SK-N-SH (cell line): ENCODE data around the gene CCDC71. TPM values are rescaled to one million over a fixed set of nuclear protein-coding genes. Genes with fewer than 3 reads are reported as not detected.
A peak's percentile ranks its signal among the peaks of the same experiment; 100 is the strongest.

Experiments used
- CTCF ChIA-PET: fragments of 300-600, 350-600 bp; formaldehyde crosslinking; extraction: SDS; loops from one replicate; lab custom pipeline; 2021; lab: Yijun Ruan, JAX
- POLR2A ChIA-PET: fragments of 350-600 bp; sonication (Branson Sonifier 250); formaldehyde crosslinking; extraction: SDS; loops from one replicate; lab custom pipeline; 2020; ENCODE audit warnings: antibody characterized with exemption, inconsistent platforms; lab: Yijun Ruan, JAX
- DNase-seq: peaks from one replicate; pipeline ENCODE4 v3.0.0; 2012
- H2AFZ ChIP-seq: fragments of 200-600 bp; sonication (generic); 2 replicates; pipeline ENCODE4 v1.8.1; 2016; ENCODE audit warnings: antibody characterized with exemption, mild to moderate bottlenecking, low read depth
- H3F3A ChIP-seq: fragments of 200-600 bp; sonication (generic); replicated peaks from 2 replicates; pipeline ENCODE3; 2016; ENCODE audit warnings: antibody characterized with exemption, mild to moderate bottlenecking; ENCODE audit not compliant: insufficient read depth
- H3K27ac ChIP-seq, 2 experiments: fragments of 200-500 bp in 1 of 2; fragments of 200-600 bp in 1 of 2; sonication (Bioruptor generic) in 1 of 2; sonication (generic), shearing (Covaris generic) in 1 of 2; 2 replicates each; pipeline versions ENCODE4 v1.5.1 to v1.6.1; 2014 to 2016; ENCODE audit warnings: low read depth in 2 of 2, inconsistent platforms in 1 of 2, low read length in 1 of 2, mild to moderate bottlenecking in 1 of 2, mixed read lengths in 1 of 2
- H3K27me3 ChIP-seq: fragments of 200-600 bp; sonication (generic), shearing (Covaris generic); 2 replicates; pipeline ENCODE4 v1.6.1; 2016; ENCODE audit warnings: mixed run types; ENCODE audit not compliant: insufficient read depth
- H3K36me3 ChIP-seq, 2 experiments: fragments of 200-500 bp in 1 of 2; fragments of 200-600 bp in 1 of 2; sonication (Bioruptor generic) in 1 of 2; sonication (generic) in 1 of 2; replicated peaks in 1 of 2; 2 replicates each; pipeline versions ENCODE3 to v1.5.1; 2014 to 2016; ENCODE audit warnings: low read length in 1 of 2, mild to moderate bottlenecking in 1 of 2; ENCODE audit not compliant: insufficient read depth in 2 of 2, control insufficient read depth in 1 of 2
- H3K4me1 ChIP-seq, 2 experiments: fragments of 200-500 bp in 1 of 2; fragments of 200-600 bp in 1 of 2; sonication (Bioruptor generic) in 1 of 2; sonication (generic), shearing (Covaris generic) in 1 of 2; 2 replicates each; pipeline versions ENCODE4 v1.5.1 to v1.6.1; 2014 to 2016; ENCODE audit warnings: low read depth in 1 of 2, low read length in 1 of 2, mixed run types in 1 of 2; ENCODE audit not compliant: insufficient read depth in 2 of 2, control insufficient read depth in 1 of 2
- H3K4me2 ChIP-seq: fragments of 200-600 bp; sonication (generic), shearing (Covaris generic); 2 replicates; pipeline ENCODE4 v1.6.1; 2017; ENCODE audit warnings: mixed run types
- H3K4me3 ChIP-seq, 2 experiments: fragments of 200-500 bp in 1 of 2; fragments of 200-600 bp in 1 of 2; sonication (Bioruptor generic) in 1 of 2; sonication (generic), shearing (Covaris generic) in 1 of 2; 2 replicates each; pipeline versions ENCODE4 v1.5.1 to v1.8.1; 2014 to 2016; ENCODE audit warnings: low read depth in 2 of 2, inconsistent platforms in 1 of 2, low read length in 1 of 2, mild to moderate bottlenecking in 1 of 2, mixed read lengths in 1 of 2, moderate library complexity in 1 of 2
- H3K79me2 ChIP-seq: fragments of 200-600 bp; sonication (generic); 2 replicates; pipeline ENCODE4 v1.8.1; 2017; ENCODE audit warnings: mild to moderate bottlenecking; ENCODE audit not compliant: insufficient read depth
- H3K9ac ChIP-seq: fragments of 200-600 bp; sonication (generic); 2 replicates; pipeline ENCODE4 v1.6.1; 2017; ENCODE audit warnings: mixed run types
- H3K9me2 ChIP-seq: fragments of 200-600 bp; sonication (generic); 2 replicates; pipeline ENCODE4 v1.6.1; 2017; ENCODE audit warnings: mixed run types
- H3K9me3 ChIP-seq: fragments of 200-600 bp; sonication (generic); 2 replicates; pipeline ENCODE4 v1.6.1; 2017; ENCODE audit warnings: mixed run types, mild to moderate bottlenecking, moderate library complexity
- H4K20me1 ChIP-seq: fragments of 200-600 bp; sonication (generic); 2 replicates; pipeline ENCODE4 v1.6.1; 2017; ENCODE audit warnings: mild to moderate bottlenecking, mixed run types; ENCODE audit not compliant: insufficient read depth
- CHD2 ChIP-seq: fragments of 150-350 bp; IDR thresholded peaks from 2 replicates; pipeline ENCODE4 v1.6.1; 2018; ENCODE audit warnings: low read length; ENCODE audit not compliant: partially characterized antibody
- CTCF ChIP-seq: fragments of 200-600 bp; sonication (generic); IDR thresholded peaks from 2 replicates; pipeline ENCODE4 v1.6.1; 2017; ENCODE audit warnings: antibody characterized with exemption, mild to moderate bottlenecking, moderate library complexity
- ELF1 ChIP-seq: IDR thresholded peaks from 2 replicates; pipeline ENCODE4 v1.4.0; 2012
- EP300 ChIP-seq, 2 experiments: IDR thresholded peaks; 2 replicates each; pipeline versions ENCODE4 v1.4.0 to v1.6.1; 2012; ENCODE audit warnings: borderline replicate concordance in 1 of 2, low read depth in 1 of 2, low read length in 1 of 2
- FOSL2 ChIP-seq: IDR thresholded peaks from 2 replicates; pipeline ENCODE4 v1.4.0; 2012; ENCODE audit warnings: low read depth, mild to moderate bottlenecking, moderate library complexity, borderline replicate concordance
- FOXJ3 ChIP-seq: sonication (generic); formaldehyde crosslinking; IDR thresholded peaks from 2 replicates; pipeline ENCODE4 v1.5.1; 2020; ENCODE audit warnings: mild to moderate bottlenecking, missing genetic modification reagents
- GABPA ChIP-seq: IDR thresholded peaks from 2 replicates; pipeline ENCODE4 v1.4.0; 2012; ENCODE audit warnings: low read depth, mild to moderate bottlenecking
- JUND ChIP-seq: IDR thresholded peaks from 2 replicates; pipeline ENCODE4 v1.4.0; 2012
- MAX ChIP-seq: IDR thresholded peaks from 2 replicates; pipeline ENCODE4 v1.4.0; 2012; ENCODE audit warnings: low read depth
- MEF2A ChIP-seq: IDR thresholded peaks from 2 replicates; pipeline ENCODE4 v1.4.0; 2012; ENCODE audit warnings: low read depth, borderline replicate concordance
- MXI1 ChIP-seq: IDR thresholded peaks from 2 replicates; pipeline ENCODE4 v1.6.1; 2012; ENCODE audit warnings: mild to moderate bottlenecking, low read depth, low read length, improper control_type of control experiment
- NFIC ChIP-seq: IDR thresholded peaks from 2 replicates; pipeline ENCODE4 v1.4.0; 2012; ENCODE audit warnings: borderline replicate concordance
- POLR2AphosphoS5 ChIP-seq: IDR thresholded peaks from 2 replicates; pipeline ENCODE4 v1.6.1; 2012; ENCODE audit warnings: low read depth, low read length
- RAD21 ChIP-seq: IDR thresholded peaks from 2 replicates; pipeline ENCODE4 v1.6.1; 2012; ENCODE audit warnings: mild to moderate bottlenecking, low read length
- RCOR1 ChIP-seq: fragments of 150-350 bp; IDR thresholded peaks from 2 replicates; pipeline ENCODE4 v1.6.1; 2017; ENCODE audit warnings: antibody characterized with exemption, low read length
- REST ChIP-seq: IDR thresholded peaks from 2 replicates; pipeline ENCODE4 v1.6.1; 2012; ENCODE audit warnings: mild to moderate bottlenecking, low read depth, low read length, moderate library complexity
- SIN3A ChIP-seq: IDR thresholded peaks from 2 replicates; pipeline ENCODE4 v1.6.1; 2012; ENCODE audit warnings: low read depth, mild to moderate bottlenecking, low read length, moderate library complexity, borderline replicate concordance
- SMC3 ChIP-seq: IDR thresholded peaks from 2 replicates; pipeline ENCODE4 v1.6.1; 2012; ENCODE audit warnings: low read depth, low read length, improper control_type of control experiment
- TAF1 ChIP-seq: IDR thresholded peaks from 2 replicates; pipeline ENCODE4 v1.6.1; 2012; ENCODE audit warnings: low read depth, mild to moderate bottlenecking, low read length, moderate library complexity, borderline replicate concordance
- TCF12 ChIP-seq: IDR thresholded peaks from 2 replicates; pipeline ENCODE4 v1.4.0; 2012
- TEAD4 ChIP-seq: IDR thresholded peaks from 2 replicates; pipeline ENCODE4 v1.4.0; 2012; ENCODE audit warnings: mild to moderate bottlenecking, borderline replicate concordance; ENCODE audit not compliant: insufficient read depth
- USF1 ChIP-seq: IDR thresholded peaks from 2 replicates; pipeline ENCODE4 v1.4.0; 2012; ENCODE audit warnings: low read depth, borderline replicate concordance
- YY1 ChIP-seq: IDR thresholded peaks from 2 replicates; pipeline ENCODE4 v1.4.0; 2012; ENCODE audit warnings: low read depth, mild to moderate bottlenecking
- ZBTB33 ChIP-seq: IDR thresholded peaks from 2 replicates; pipeline ENCODE4 v1.4.0; 2012; ENCODE audit warnings: low read depth, borderline replicate concordance
- WGBS: methylation state at CpG from one replicate; pipeline ENCODE4 v1.1.6; 2017; ENCODE audit warnings: low lambda C conversion rate; 5-methylcytosine and 5-hydroxymethylcytosine counted together
- polyA plus RNA-seq, 3 experiments: library from polyadenylated mRNA; depleted of rRNA; stranded (reverse); fragments of >200 nt; gene quantifications; 2 replicates each; pipeline ENCODE4 v1.2.3, GENCODE V29; 2012

Gene CCDC71
- polyA plus RNA-seq, 1 of the 3 experiments (the other 2 are of a cell fraction) = 40.9 TPM

- H3K36me3 ChIP-seq = peaks cover 4 to 18% of the 10 kb centered on the region in 2 experiments
- no peaks in the 10 kb centered on the region for H3K27me3 ChIP-seq
- H4K20me1 ChIP-seq = no peaks in the 10 kb centered on the region
- ChIA-PET CTCF (interaction anchor here (0.6 to 5.4 kb wide), 12 partner anchors 13 to 213 kb away, joined by 3 to 26 read pairs (median 4); partner anchors contain the start of genes KLHDC8B, QRICH1 and USP19), POLR2A (interaction anchor here (0.6 to 2.7 kb wide), 11 partner anchors 11 to 207 kb away, joined by 3 to 22 read pairs (median 5); partner anchors contain the start of genes KLHDC8B, QRICH1, USP19 and USP4)
- H3K9me2 ChIP-seq = no peaks in the 10 kb centered on the region
- peaks cover 37% of the 10 kb centered on the region for H3K79me2 ChIP-seq
- no peaks in the 10 kb centered on the region for H3K9me3 ChIP-seq
- H3K9ac ChIP-seq = peak overlapping the region; percentile 75
- DNase-seq = peak; percentile 89
- 0% methylated on average over 16 of the region's 30 CpGs for WGBS
- peaks cover 0 to 18% of the 10 kb centered on the region in 2 experiments; a peak in 1 of 4 replicates for H3K4me1 ChIP-seq
- H3K4me3 ChIP-seq = peak overlapping the region; percentile 67 to 81
- peak overlapping the region; percentile 83 to 91 for H3K27ac ChIP-seq
- peak overlapping the region; percentile 100 for H3K4me2 ChIP-seq
- H2AFZ ChIP-seq = peak overlapping the region; percentile 98
- no peaks in the 10 kb centered on the region for H3F3A ChIP-seq
- peak; percentile 74 for TF ChIP-seq MAX
- no peak for TF ChIP-seq NFIC
- no peak for TF ChIP-seq USF1
- TF ChIP-seq POLR2AphosphoS5 = peak; percentile 82
- TF ChIP-seq RAD21 = no peak
- peak in 1 of 2 experiments; percentile 30; a peak in 2 of 4 replicates for TF ChIP-seq EP300 (IDR thresholded peaks at IDR 0.05; ENCODE audit: borderline replicate concordance in 1 of 2, low read depth in 1 of 2, low read length in 1 of 2)
- TF ChIP-seq ZBTB33 = no peak
- TF ChIP-seq JUND = peak; percentile 73; the same call in 1 of the 2 replicates
- TF ChIP-seq MEF2A = no peak
- TF ChIP-seq SIN3A = peak; percentile 69; the same call in 1 of the 2 replicates
- peak; percentile 71 for TF ChIP-seq CHD2
- TF ChIP-seq ELF1 = no peak
- TF ChIP-seq YY1 = peak; percentile 73; the same call in 1 of the 2 replicates
- 0 out of 2 replicates have a peak, but pooled peaks have one; percentile 49 for TF ChIP-seq REST
- no peak; the same call in 1 of the 2 replicates for TF ChIP-seq MXI1
- TF ChIP-seq GABPA = no peak
- no peak for TF ChIP-seq CTCF
- TF ChIP-seq SMC3 = no peak
- no peak for TF ChIP-seq FOSL2
- no peak for TF ChIP-seq FOXJ3 (CRISPR knock-in tag)
- no peak for TF ChIP-seq RCOR1
- TF ChIP-seq TCF12 = peak; percentile 43; the same call in 1 of the 2 replicates
- peak; percentile 78 for TF ChIP-seq TEAD4
- peak; percentile 59 for TF ChIP-seq TAF1
These were observed 32.7 kb downstream of the CCDC71 start for GRCh38 chr3:49133226-49133951.
